NCI-H2227 treated with DMSO at 0.1 percent for 48 hours (cell line): ENCODE data around the gene AOAH.
A peak's percentile ranks its signal among the peaks of the same experiment; 100 is the strongest.

Experiments
- DNase-seq: peaks from one replicate; lab custom pipeline; 2025; lab: John Stamatoyannopoulos, UW

Gene AOAH

GRCh38 chr7:36549029-36549428 is 175.3 kb downstream of the AOAH start:
- no peak for DNase-seq

- DNase-seq, result no peak
These were observed 176.9 kb downstream of the AOAH start for GRCh38 chr7:36547416-36547815.

- DNase-seq, result no peak
These were observed 178.0 kb downstream of the AOAH start for GRCh38 chr7:36546331-36546730.

- no peak for DNase-seq
These were observed 179.0 kb downstream of the AOAH start for GRCh38 chr7:36545291-36545690.

- DNase-seq, result no peak
These were observed 186.2 kb downstream of the AOAH start for GRCh38 chr7:36538126-36538525.

GRCh38 chr7:36535866-36536664 is 188.2 kb downstream of the AOAH start:
- DNase-seq, result no peak

- DNase-seq, result no peak
These were observed 190.6 kb downstream of the AOAH start for GRCh38 chr7:36533717-36534116.

GRCh38 chr7:36532981-36533499 is 191.3 kb downstream of the AOAH start:
- DNase-seq, result no peak

GRCh38 chr7:36531951-36532350 is 192.3 kb downstream of the AOAH start:
- DNase-seq, result no peak

- no peak for DNase-seq
These were observed 193.8 kb downstream of the AOAH start for GRCh38 chr7:36530456-36530855.

GRCh38 chr7:36527549-36527913 is 196.8 kb downstream of the AOAH start:
- DNase-seq, result no peak

- DNase-seq, result no peak
These were observed 197.3 kb downstream of the AOAH start for GRCh38 chr7:36526863-36527548.

- no peak for DNase-seq
These were observed 200.8 kb downstream of the AOAH start for GRCh38 chr7:36523371-36524101.

- DNase-seq, result peak; percentile 36
These were observed 201.8 kb downstream of the AOAH start for GRCh38 chr7:36522453-36523007.

GRCh38 chr7:36521911-36522310 is 202.4 kb downstream of the AOAH start:
- DNase-seq, result no peak

- no peak for DNase-seq
These were observed 203.2 kb downstream of the AOAH start for GRCh38 chr7:36521133-36521532.

GRCh38 chr7:36515847-36516246 is 208.4 kb downstream of the AOAH start:
- no peak for DNase-seq

- no peak for DNase-seq
These were observed 209.7 kb downstream of the AOAH start for GRCh38 chr7:36514289-36515243.

- DNase-seq, result no peak
These were observed 210.9 kb downstream of the AOAH start for GRCh38 chr7:36513393-36513792.

GRCh38 chr7:36512616-36513015 is 211.7 kb downstream of the AOAH start:
- DNase-seq, result peak; percentile 51

GRCh38 chr7:36509962-36510361 is 214.3 kb downstream of the AOAH start:
- DNase-seq, result no peak
